RWPE1 (cell line): Measurements from ENCODE around the gene PDZD2.

Experiments
- CTCF ChIA-PET: fragments of 350-600 bp; sonication (Branson Sonifier 250); formaldehyde crosslinking; extraction: SDS; loops from one replicate; lab custom pipeline; 2021; lab: Yijun Ruan, JAX
- POLR2A ChIA-PET: fragments of 400-600 bp; formaldehyde crosslinking; extraction: SDS; loops from one replicate; lab custom pipeline; 2020; ENCODE audit warnings: antibody characterized with exemption; ENCODE audit not compliant: low non-redundant PET; lab: Yijun Ruan, JAX
- DNase-seq: peaks from one replicate; pipeline ENCODE4 v3.0.0; 2012; ENCODE audit warnings: low spot score
- H3K27ac ChIP-seq: fragments of 450-650 bp; 2 replicates; pipeline ENCODE4 v1.5.1; 2017
- CTCF ChIP-seq: fragments of 450-650 bp; conservative IDR thresholded peaks from 2 replicates; pipeline ENCODE4 v1.5.1; 2017; ENCODE audit warnings: low read depth, mild to moderate bottlenecking

PDZD2 gene

GRCh38 chr5:31901807-31902530 lies 263.0 kb downstream of the PDZD2 start:
- TF ChIP-seq CTCF = no peak
- ChIA-PET POLR2A (no interaction called here), CTCF (no interaction called here)
- no peak for DNase-seq
- H3K27ac ChIP-seq = no peak overlapping the region

GRCh38 chr5:31908396-31908795 lies 269.5 kb downstream of the PDZD2 start:
- H3K27ac ChIP-seq = no peak overlapping the region
- POLR2A ChIA-PET = no interaction called here
- CTCF ChIA-PET = interaction anchor here (0.6 kb wide), 1 partner anchor 9 kb away, joined by 3 read pairs; no protein-coding TSS in a partner anchor
- TF ChIP-seq CTCF = no peak
- no peak for DNase-seq

GRCh38 chr5:31909073-31909472 lies 270.1 kb downstream of the PDZD2 start:
- ChIA-PET CTCF (interaction anchor here (0.6 kb wide), 1 partner anchor 10 kb away, joined by 3 read pairs; no protein-coding TSS in a partner anchor), POLR2A (no interaction called here)
- no peak for DNase-seq
- no peak for TF ChIP-seq CTCF
- H3K27ac ChIP-seq = no peak overlapping the region

- ChIA-PET CTCF (interaction anchor here (0.6 kb wide), 1 partner anchor 57 kb away, joined by 6 read pairs; no protein-coding TSS in a partner anchor), POLR2A (no interaction called here)
- no peak for DNase-seq
- H3K27ac ChIP-seq = peak overlapping the region; percentile 9
- TF ChIP-seq CTCF = no peak
Observed at GRCh38 chr5:31911291-31912265, 272.6 kb downstream of the PDZD2 start.

GRCh38 chr5:31913808-31914207 lies 274.9 kb downstream of the PDZD2 start:
- ChIA-PET POLR2A (no interaction called here), CTCF (interaction anchor here (0.6 kb wide), 1 partner anchor 141 kb away, joined by 3 read pairs; no protein-coding TSS in a partner anchor)
- H3K27ac ChIP-seq = peak overlapping the region; percentile 66
- no peak for DNase-seq
- TF ChIP-seq CTCF = no peak

GRCh38 chr5:31916327-31916726 lies 277.4 kb downstream of the PDZD2 start:
- ChIA-PET POLR2A (interaction anchor here (0.6 kb wide), 1 partner anchor 166 kb away, joined by 9 read pairs; no protein-coding TSS in a partner anchor), CTCF (interaction anchor here (0.6 to 1.5 kb wide), 2 partner anchors 83 to 160 kb away, joined by 3 to 4 read pairs; no protein-coding TSS in a partner anchor)
- no peak for DNase-seq
- TF ChIP-seq CTCF = no peak
- no peak overlapping the region for H3K27ac ChIP-seq
